ENCODE results near the gene TRIM48.
"Not testable (repeated sequence)": the region's sequence is repeated elsewhere in the genome, so short reads cannot be mapped to it uniquely, and the experiment has no call there.

The TRIM48 gene, protein sequence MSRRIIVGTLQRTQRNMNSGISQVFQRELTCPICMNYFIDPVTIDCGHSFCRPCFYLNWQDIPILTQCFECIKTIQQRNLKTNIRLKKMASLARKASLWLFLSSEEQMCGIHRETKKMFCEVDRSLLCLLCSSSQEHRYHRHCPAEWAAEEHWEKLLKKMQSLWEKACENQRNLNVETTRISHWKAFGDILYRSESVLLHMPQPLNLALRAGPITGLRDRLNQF

DNA sequence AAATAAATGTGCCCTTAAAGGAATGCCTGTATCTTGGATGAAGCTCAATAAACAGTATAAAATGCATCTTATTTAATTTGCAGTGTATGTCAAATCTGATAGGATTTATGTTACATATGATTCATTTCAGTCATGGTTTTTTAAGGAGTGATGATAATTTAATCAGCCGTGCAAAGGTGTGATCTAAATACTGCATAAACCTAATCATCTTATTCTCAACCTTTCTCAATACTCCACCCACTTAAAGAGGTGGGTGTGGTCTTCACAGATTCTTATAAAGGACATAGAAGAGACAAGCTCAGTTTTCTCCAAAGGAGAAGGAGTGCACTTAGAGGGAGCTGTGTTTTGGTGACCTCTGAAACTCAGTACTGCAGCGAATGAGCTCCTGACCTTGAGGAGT, at the start of gene TRIM48:
Gene TRIM48 (plus strand): TSS at position 301 of the 400 bp plus-strand sequence. CDS start 113 bp downstream, outside the sequence.
- not testable (repeated sequence) for DNase-seq

DNA sequence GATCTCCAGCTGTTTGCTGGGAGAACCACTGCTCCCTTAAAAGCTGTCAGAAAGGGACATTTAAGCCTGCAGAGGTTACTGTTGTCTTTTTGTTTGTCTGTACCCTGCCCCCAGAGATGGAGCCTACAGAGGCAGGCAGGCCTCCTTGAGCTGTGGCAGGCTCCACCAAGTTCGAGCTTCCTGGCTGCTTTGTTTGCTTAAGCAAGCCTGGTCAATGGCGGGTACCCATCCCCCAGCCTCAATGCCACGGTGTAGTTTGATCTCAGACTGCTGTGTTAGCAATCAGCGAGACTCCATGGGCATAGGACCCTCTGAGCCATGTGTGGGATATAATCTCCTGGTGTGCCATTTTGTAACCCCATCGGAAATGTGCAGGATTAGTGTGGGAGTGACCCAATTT, 23.6 kb upstream of the TRIM48 start:
- not testable (repeated sequence) for DNase-seq

DNA sequence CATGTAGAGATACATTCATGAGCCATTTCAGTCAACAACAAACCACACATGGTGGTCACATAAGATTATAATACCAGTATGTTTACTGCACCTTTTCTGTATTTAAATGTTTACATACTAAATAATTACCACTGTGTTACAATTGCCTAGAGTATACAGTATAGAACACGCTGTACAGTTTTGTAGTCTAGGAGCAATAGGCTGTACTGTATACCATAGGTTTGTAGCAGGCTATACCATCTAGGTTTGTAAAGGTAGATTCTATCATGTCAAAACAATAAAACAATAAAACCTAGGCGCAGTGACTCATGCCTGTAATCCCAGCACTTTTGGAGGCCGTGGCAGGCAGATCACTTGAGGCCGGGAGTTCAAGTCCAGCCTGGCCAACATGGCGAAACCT, 1.1 kb downstream of the TRIM48 start:
- no peak for DNase-seq

Data from hippocampal formation (tissue), 2 donors.